ENCODE measurements around the gene FARP2.
"Not testable (repeated sequence)": the region's sequence is repeated elsewhere in the genome, so short reads cannot be mapped to it uniquely, and the experiment has no call there.

The FARP2 gene

GRCh38 chr2:241355983-241356870, at the start of gene FARP2:
Gene FARP2 (plus strand): TSS chr2:241356285. CDS start chr2:241373108, 16,823 bp downstream.
- DNase-seq, result peak; percentile 97

GRCh38 chr2:241307055-241307454, 49.0 kb upstream of the FARP2 start:
- DNase-seq, result no peak

GRCh38 chr2:241308267-241308666, 47.8 kb upstream of the FARP2 start:
- DNase-seq, result no peak

- DNase-seq, result no peak
Measured at GRCh38 chr2:241308832-241309500, 47.1 kb upstream of the FARP2 start.

- no peak for DNase-seq
Measured at GRCh38 chr2:241309684-241310117, 46.4 kb upstream of the FARP2 start.

GRCh38 chr2:241310917-241311566, 45.0 kb upstream of the FARP2 start:
- DNase-seq, result no peak

GRCh38 chr2:241312082-241312481, 44.0 kb upstream of the FARP2 start:
- no peak for DNase-seq

GRCh38 chr2:241313543-241314095, 42.5 kb upstream of the FARP2 start:
- no peak for DNase-seq

- peak; percentile 54 for DNase-seq
Measured at GRCh38 chr2:241314226-241315092, 41.6 kb upstream of the FARP2 start.

- peak; percentile 97 for DNase-seq
Measured at GRCh38 chr2:241315093-241315878, 40.8 kb upstream of the FARP2 start, which contains the start of gene HDLBP. Gene HDLBP (minus strand): TSS chr2:241315672. CDS start chr2:241266869, 48,803 bp downstream.

- DNase-seq, result peak; percentile 59
Measured at GRCh38 chr2:241315879-241316631, 40.0 kb upstream of the FARP2 start, which contains the start of gene SEPTIN2. Gene SEPTIN2 (plus strand): TSS chr2:241315925. CDS start chr2:241324233, 8,308 bp downstream.

- no peak for DNase-seq
Measured at GRCh38 chr2:241316825-241317224, 39.3 kb upstream of the FARP2 start.

- DNase-seq, result no peak
Measured at GRCh38 chr2:241317391-241317790, 38.7 kb upstream of the FARP2 start.

- not testable (repeated sequence) for DNase-seq
Measured at GRCh38 chr2:241318830-241319229, 37.3 kb upstream of the FARP2 start.

- no peak for DNase-seq
Measured at GRCh38 chr2:241320394-241320793, 35.7 kb upstream of the FARP2 start.

- DNase-seq, result no peak
Measured at GRCh38 chr2:241321033-241321432, 35.1 kb upstream of the FARP2 start.

- DNase-seq, result no peak
Measured at GRCh38 chr2:241321886-241322285, 34.2 kb upstream of the FARP2 start.

- no peak for DNase-seq
Measured at GRCh38 chr2:241323778-241324177, 32.3 kb upstream of the FARP2 start.

- no peak for DNase-seq
Measured at GRCh38 chr2:241324775-241325174, 31.3 kb upstream of the FARP2 start.

GRCh38 chr2:241325257-241325656, 30.8 kb upstream of the FARP2 start:
- DNase-seq, result no peak
